ENCODE measurements around the gene GUCA2A. TPM values are rescaled to one million over a fixed set of nuclear protein-coding genes. Genes with fewer than 3 reads are reported as not detected.

GUCA2A gene
- total and polyA plus RNA-seq, 2 of the 4 experiments (the other 2 are of a cell fraction) = not detected

DNA sequence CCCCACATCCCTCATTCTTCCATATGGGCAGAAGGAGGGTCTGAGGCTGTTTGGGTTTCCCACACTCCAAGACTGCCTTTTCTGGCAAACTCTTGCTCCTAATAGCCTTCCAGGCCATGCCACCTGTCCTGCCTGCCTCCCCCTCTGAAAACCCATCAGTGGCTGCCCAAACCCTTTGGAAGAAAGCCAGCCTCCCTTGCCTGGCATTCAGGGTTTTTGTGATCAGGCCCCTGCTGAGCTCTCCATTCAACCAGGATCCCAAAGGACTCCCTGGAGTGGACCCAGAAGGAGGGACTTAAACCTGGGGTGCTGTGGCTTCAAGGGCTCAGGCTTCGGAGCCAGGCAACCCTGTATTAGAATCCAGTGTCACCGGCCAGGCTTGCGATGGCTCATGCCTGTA is 4.2 kb upstream of the GUCA2A start:
- Histone ChIP-seq H4K8ac (ENCODE audit: low read depth in 2 of 2, low read length in 2 of 2) (no peak overlapping the region), H3K27ac (ENCODE audit: insufficient read depth, low read length) (no peak overlapping the region), H3K4ac (ENCODE audit: low read depth, low read length) (no peak overlapping the region), H3K79me1 (ENCODE audit: low read depth in 1 of 2, low read length in 2 of 2) (no peaks in the 10 kb centered on the region), H3K27me3 (ENCODE audit: control insufficient read depth, insufficient read depth, low read length) (no peaks in the 10 kb centered on the region), H3K14ac (replicated peaks; ENCODE audit: low read depth, low read length) (no peak overlapping the region), H2AK5ac (ENCODE audit: low read depth, low read length) (no peak overlapping the region), H3K4me3 (ENCODE audit: insufficient read depth, low read depth, low read length) (no peak overlapping the region), H3K56ac (ENCODE audit: extremely low read depth, insufficient read depth, low read length) (no peak overlapping the region), H3K23ac (ENCODE audit: low read depth, low read length) (no peak overlapping the region), H3K9me3 (ENCODE audit: control insufficient read depth, insufficient read depth, low read length) (no peaks in the 10 kb centered on the region), H3K18ac (ENCODE audit: low read depth, low read length) (no peak overlapping the region), H3K9ac (ENCODE audit: low read depth, low read length) (no peak overlapping the region), H2BK120ac (ENCODE audit: low read depth, low read length) (no peak overlapping the region), H3K4me2 (ENCODE audit: low read depth, low read length) (no peak overlapping the region), H2AFZ (replicated peaks; ENCODE audit: low read length, poor library complexity) (no peak overlapping the region), H4K5ac (ENCODE audit: low read depth, low read length) (no peak overlapping the region), H2BK15ac (ENCODE audit: low read depth, low read length) (no peak overlapping the region), H2BK5ac (ENCODE audit: low read depth, low read length, poor library complexity, severe bottlenecking) (no peak overlapping the region), H4K20me1 (ENCODE audit: insufficient read depth, low read length) (no peaks in the 10 kb centered on the region; the same call in 1 of the 2 replicates), H3K9me1 (ENCODE audit: insufficient read depth, low read length) (peaks cover 3% of the 10 kb centered on the region; the same call in 1 of the 2 replicates), H2AK9ac (replicated peaks; ENCODE audit: low read depth, low read length, poor library complexity) (no peak overlapping the region), H2BK20ac (ENCODE audit: low read depth, low read length) (no peak overlapping the region), H3K36me3 (ENCODE audit: control insufficient read depth, insufficient read depth, low read length) (no peaks in the 10 kb centered on the region), H3K4me1 (ENCODE audit: control insufficient read depth, insufficient read depth, low read length) (peaks cover 3% of the 10 kb centered on the region; the same call in 1 of the 2 replicates), H4K91ac (ENCODE audit: insufficient read depth, low read depth, low read length) (no peak overlapping the region)
- TF ChIP-seq MAZ (IDR thresholded peaks at IDR 0.05; ENCODE audit: borderline replicate concordance, low read depth, low read length) (no peak), SMC3 (IDR thresholded peaks at IDR 0.05; ENCODE audit: low read depth, low read length) (no peak), NFE2L2 (IDR thresholded peaks at IDR 0.05; ENCODE audit: low read depth, low read length) (no peak), MAFK (IDR thresholded peaks at IDR 0.05; ENCODE audit: low read depth, low read length) (no peak)
- TF ChIP-seq, protein P1, sequence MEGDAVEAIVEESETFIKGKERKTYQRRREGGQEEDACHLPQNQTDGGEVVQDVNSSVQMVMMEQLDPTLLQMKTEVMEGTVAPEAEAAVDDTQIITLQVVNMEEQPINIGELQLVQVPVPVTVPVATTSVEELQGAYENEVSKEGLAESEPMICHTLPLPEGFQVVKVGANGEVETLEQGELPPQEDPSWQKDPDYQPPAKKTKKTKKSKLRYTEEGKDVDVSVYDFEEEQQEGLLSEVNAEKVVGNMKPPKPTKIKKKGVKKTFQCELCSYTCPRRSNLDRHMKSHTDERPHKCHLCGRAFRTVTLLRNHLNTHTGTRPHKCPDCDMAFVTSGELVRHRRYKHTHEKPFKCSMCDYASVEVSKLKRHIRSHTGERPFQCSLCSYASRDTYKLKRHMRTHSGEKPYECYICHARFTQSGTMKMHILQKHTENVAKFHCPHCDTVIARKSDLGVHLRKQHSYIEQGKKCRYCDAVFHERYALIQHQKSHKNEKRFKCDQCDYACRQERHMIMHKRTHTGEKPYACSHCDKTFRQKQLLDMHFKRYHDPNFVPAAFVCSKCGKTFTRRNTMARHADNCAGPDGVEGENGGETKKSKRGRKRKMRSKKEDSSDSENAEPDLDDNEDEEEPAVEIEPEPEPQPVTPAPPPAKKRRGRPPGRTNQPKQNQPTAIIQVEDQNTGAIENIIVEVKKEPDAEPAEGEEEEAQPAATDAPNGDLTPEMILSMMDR (conservative IDR thresholded peaks at IDR 0.05; ENCODE audit: low read depth, low read length) = no peak
- TF ChIP-seq, protein P2, sequence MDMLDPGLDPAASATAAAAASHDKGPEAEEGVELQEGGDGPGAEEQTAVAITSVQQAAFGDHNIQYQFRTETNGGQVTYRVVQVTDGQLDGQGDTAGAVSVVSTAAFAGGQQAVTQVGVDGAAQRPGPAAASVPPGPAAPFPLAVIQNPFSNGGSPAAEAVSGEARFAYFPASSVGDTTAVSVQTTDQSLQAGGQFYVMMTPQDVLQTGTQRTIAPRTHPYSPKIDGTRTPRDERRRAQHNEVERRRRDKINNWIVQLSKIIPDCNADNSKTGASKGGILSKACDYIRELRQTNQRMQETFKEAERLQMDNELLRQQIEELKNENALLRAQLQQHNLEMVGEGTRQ (IDR thresholded peaks at IDR 0.05; ENCODE audit: low read depth, low read length) = no peak
- ATAC-seq (ENCODE audit: low read depth) (no peak), DNase-seq (no peak)
- 95% methylated on average over 3 of the region's 3 CpGs; no CpG with 5 or more reads in 1 of the 2 experiments for WGBS, 2 experiments (ENCODE audit: extremely low coverage in 2 of 2, insufficient read length in 1 of 2)
- dilution Hi-C loops (cut with HindIII; ENCODE audit: low sequenced_read_pairs, unreplicated experiment) = no loop called here
- CTCF ChIA-PET = no interaction called here
- BruUV-seq (replicated peaks) = no TSS peak
- in situ Hi-C loops (cut with MboI; ENCODE audit: low sequenced_read_pairs) = no loop called here
- POLR2A ChIA-PET (ENCODE audit: unreplicated experiment) = no interaction called here
- intact Hi-C loops (cut with micrococcal nuclease) = no loop called here

All from IMR-90 (cell line).